Measurements from ENCODE around the gene CBX6.
"Not testable (repeated sequence)": the region's sequence is repeated elsewhere in the genome, so short reads cannot be mapped to it uniquely, and the experiment has no call there.

- TF ChIP-seq OSR1 (CRISPR knock-in tag; IDR thresholded peaks at IDR 0.05); ZNF565 (CRISPR knock-in tag; conservative IDR thresholded peaks at IDR 0.05; ENCODE audit: low read depth); CREB5 (CRISPR knock-in tag; IDR thresholded peaks at IDR 0.05; ENCODE audit: low read depth); ZNF8 (CRISPR knock-in tag; IDR thresholded peaks at IDR 0.05); TOX (CRISPR knock-in tag; IDR thresholded peaks at IDR 0.05; ENCODE audit: borderline replicate concordance); POU6F1 (CRISPR knock-in tag; IDR thresholded peaks at IDR 0.05; ENCODE audit: borderline replicate concordance, low read depth); GLIS3 (CRISPR knock-in tag; IDR thresholded peaks at IDR 0.05); BACH2 (CRISPR knock-in tag; IDR thresholded peaks at IDR 0.05; ENCODE audit: borderline replicate concordance); ISL1 (CRISPR knock-in tag; IDR thresholded peaks at IDR 0.05): not testable (repeated sequence)
- TF ChIP-seq, protein P1, sequence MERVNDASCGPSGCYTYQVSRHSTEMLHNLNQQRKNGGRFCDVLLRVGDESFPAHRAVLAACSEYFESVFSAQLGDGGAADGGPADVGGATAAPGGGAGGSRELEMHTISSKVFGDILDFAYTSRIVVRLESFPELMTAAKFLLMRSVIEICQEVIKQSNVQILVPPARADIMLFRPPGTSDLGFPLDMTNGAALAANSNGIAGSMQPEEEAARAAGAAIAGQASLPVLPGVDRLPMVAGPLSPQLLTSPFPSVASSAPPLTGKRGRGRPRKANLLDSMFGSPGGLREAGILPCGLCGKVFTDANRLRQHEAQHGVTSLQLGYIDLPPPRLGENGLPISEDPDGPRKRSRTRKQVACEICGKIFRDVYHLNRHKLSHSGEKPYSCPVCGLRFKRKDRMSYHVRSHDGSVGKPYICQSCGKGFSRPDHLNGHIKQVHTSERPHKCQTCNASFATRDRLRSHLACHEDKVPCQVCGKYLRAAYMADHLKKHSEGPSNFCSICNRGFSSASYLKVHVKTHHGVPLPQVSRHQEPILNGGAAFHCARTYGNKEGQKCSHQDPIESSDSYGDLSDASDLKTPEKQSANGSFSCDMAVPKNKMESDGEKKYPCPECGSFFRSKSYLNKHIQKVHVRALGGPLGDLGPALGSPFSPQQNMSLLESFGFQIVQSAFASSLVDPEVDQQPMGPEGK (CRISPR knock-in tag; IDR thresholded peaks at IDR 0.05; ENCODE audit: borderline replicate concordance), result not testable (repeated sequence)
These were observed 17.5 kb downstream of the CBX6 start for GRCh38 chr22:38854476-38854875.
